Measurements from ENCODE around the gene PKDREJ.
"Not testable (repeated sequence)": the region's sequence is repeated elsewhere in the genome, so short reads cannot be mapped to it uniquely, and the experiment has no call there.

The PKDREJ gene

GRCh38 chr22:46272762-46273431 lies 9.8 kb upstream of the PKDREJ start:
- TF ChIP-seq, protein P1, sequence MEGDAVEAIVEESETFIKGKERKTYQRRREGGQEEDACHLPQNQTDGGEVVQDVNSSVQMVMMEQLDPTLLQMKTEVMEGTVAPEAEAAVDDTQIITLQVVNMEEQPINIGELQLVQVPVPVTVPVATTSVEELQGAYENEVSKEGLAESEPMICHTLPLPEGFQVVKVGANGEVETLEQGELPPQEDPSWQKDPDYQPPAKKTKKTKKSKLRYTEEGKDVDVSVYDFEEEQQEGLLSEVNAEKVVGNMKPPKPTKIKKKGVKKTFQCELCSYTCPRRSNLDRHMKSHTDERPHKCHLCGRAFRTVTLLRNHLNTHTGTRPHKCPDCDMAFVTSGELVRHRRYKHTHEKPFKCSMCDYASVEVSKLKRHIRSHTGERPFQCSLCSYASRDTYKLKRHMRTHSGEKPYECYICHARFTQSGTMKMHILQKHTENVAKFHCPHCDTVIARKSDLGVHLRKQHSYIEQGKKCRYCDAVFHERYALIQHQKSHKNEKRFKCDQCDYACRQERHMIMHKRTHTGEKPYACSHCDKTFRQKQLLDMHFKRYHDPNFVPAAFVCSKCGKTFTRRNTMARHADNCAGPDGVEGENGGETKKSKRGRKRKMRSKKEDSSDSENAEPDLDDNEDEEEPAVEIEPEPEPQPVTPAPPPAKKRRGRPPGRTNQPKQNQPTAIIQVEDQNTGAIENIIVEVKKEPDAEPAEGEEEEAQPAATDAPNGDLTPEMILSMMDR (conservative IDR thresholded peaks at IDR 0.05; ENCODE audit: low read depth, low read length), result no peak
- no peak for DNase-seq (ENCODE audit: low read depth)
- H3K4me3 ChIP-seq (ENCODE audit: low read depth, low read length), result no peak overlapping the region

DNA sequence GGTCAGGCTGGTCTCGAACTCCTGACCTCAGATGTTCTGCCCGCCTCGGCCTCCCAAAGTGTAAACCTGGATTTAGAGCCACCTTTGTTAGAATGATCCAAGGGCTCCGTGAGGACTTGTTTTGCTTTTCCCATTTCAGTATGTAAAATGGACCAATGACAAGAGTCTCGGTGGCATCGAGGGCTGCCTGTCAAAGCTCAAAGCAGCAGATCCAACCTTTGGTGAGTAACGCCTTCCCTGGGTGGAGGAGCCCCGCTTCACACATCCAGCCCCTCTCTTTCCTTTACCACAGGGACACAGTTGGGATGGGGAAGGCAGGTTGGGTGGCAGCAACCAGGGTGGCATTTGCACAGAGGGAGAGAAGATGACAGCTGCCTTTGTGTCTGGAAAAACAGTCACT lies 9.1 kb upstream of the PKDREJ start:
- TF ChIP-seq, protein P1 (conservative IDR thresholded peaks at IDR 0.05; ENCODE audit: low read depth, low read length), result no peak
- DNase-seq (ENCODE audit: low read depth), result no peak
- no peak overlapping the region for H3K4me3 ChIP-seq (ENCODE audit: low read depth, low read length)

DNA sequence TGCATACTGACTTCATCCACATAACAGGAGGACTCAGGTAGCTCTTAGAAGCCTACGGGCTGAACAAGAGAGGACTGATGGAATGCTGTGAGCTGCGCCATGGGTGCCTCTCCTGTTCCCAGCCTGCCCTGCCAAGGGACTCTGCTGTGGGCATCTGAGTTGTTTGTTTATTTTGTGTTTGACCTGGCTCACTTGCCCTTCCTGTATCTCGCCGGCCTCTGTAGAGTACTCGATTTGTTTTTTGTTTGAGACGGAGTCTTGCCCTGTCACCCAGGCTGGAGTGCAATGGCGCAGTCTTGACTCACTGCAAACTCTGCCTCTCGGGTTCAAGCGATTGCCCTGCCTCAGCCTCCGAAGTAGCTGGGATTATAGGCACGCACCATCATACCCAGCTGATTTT lies 6.4 kb upstream of the PKDREJ start:
- TF ChIP-seq, protein P1 (conservative IDR thresholded peaks at IDR 0.05; ENCODE audit: low read depth, low read length), result no peak
- no peak overlapping the region for H3K4me3 ChIP-seq (ENCODE audit: low read depth, low read length)
- no peak for DNase-seq (ENCODE audit: low read depth)

- H3K4me3 ChIP-seq (ENCODE audit: low read depth, low read length), result peak within 1 kb of the TSS; percentile 85
- DNase-seq (ENCODE audit: low read depth), result peak; percentile 75
- TF ChIP-seq, protein P1 (conservative IDR thresholded peaks at IDR 0.05; ENCODE audit: low read depth, low read length), result no peak
Measured at GRCh38 chr22:46267431-46268279, 4.5 kb upstream of the PKDREJ start, which contains the start of gene TTC38. TTC38 (plus strand) TSS chr22:46268008; CDS start chr22:46268040, 32 bp downstream.

DNA sequence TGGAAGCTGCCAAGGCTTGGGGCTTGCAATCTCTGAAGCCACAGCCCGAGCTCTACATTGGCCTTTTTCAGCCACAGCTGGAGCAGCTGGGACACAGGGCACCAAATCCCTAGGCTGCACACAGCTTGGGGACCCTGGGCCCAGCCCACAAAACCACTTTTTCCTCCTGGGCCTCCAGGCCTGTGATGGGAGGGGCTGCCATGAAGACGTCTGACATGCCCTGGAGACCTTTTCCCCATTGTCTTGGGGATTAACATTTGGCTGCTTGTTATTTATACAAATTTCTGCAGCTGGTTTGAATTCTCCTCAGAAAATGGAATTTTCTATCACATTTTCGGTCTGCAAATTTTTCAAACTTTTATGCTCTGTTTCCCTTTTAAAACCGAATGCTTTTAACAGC lies 2.5 kb upstream of the PKDREJ start:
- DNase-seq (ENCODE audit: low read depth); H3K4me3 ChIP-seq (ENCODE audit: low read depth, low read length): not testable (repeated sequence)

DNA sequence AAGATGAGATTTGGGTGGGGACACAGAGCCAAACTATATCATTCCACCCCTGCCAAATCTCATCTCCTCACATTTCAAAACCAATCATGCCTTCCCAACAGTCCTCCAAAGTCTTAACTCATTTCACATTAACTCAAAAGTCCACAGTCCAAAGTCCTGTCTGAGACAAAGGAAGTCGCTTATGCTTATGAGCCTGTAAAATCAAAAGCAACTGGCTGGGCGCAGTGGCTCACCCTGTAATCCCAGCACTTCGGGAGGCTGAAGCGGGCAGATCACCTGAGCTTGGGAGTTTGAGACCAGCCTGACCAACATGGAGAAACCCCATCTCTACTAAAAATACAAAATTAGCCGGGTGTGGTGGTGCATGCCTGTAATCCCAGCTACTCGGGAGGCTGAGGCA lies 1.4 kb upstream of the PKDREJ start:
- not testable (repeated sequence) for H3K4me3 ChIP-seq (ENCODE audit: low read depth, low read length); DNase-seq (ENCODE audit: low read depth)

GRCh38 chr22:46262449-46263215 lies 511 bp downstream of the PKDREJ start:
- no peak overlapping the region for H3K4me3 ChIP-seq (ENCODE audit: low read depth, low read length)
- TF ChIP-seq, protein P1 (conservative IDR thresholded peaks at IDR 0.05; ENCODE audit: low read depth, low read length), result peak; percentile 23
- peak; percentile 49 for DNase-seq (ENCODE audit: low read depth)

Measured in choroid plexus epithelial cell (primary cell).